HG03520 (cell line): Measurements from ENCODE around the gene RAI1.

Experiments
- ATAC-seq: cut with Tn5 transposase; IDR thresholded peaks from one replicate; pipeline ENCODE4 v1.9.1; 2021; ENCODE audit warnings: mild to moderate bottlenecking, moderate library complexity; ENCODE audit not compliant: unreplicated experiment

Gene RAI1

GRCh38 chr17:17728550-17729251, 47.4 kb downstream of the RAI1 start:
- no peak for ATAC-seq

GRCh38 chr17:17729620-17730249, 48.5 kb downstream of the RAI1 start:
- ATAC-seq: no peak

- ATAC-seq: no peak
Measured at GRCh38 chr17:17730250-17730935, 49.1 kb downstream of the RAI1 start.

GRCh38 chr17:17732444-17732843, 51.2 kb downstream of the RAI1 start:
- no peak for ATAC-seq

- no peak for ATAC-seq
Measured at GRCh38 chr17:17732892-17733670, 51.8 kb downstream of the RAI1 start.

GRCh38 chr17:17736205-17737183, 55.2 kb downstream of the RAI1 start:
- no peak for ATAC-seq

GRCh38 chr17:17737961-17738894, 57.0 kb downstream of the RAI1 start:
- no peak for ATAC-seq

- ATAC-seq: no peak
Measured at GRCh38 chr17:17738901-17739300, 57.6 kb downstream of the RAI1 start.

GRCh38 chr17:17739388-17740066, 58.3 kb downstream of the RAI1 start:
- ATAC-seq: no peak

GRCh38 chr17:17740615-17741348, 59.5 kb downstream of the RAI1 start:
- ATAC-seq: no peak

- no peak for ATAC-seq
Measured at GRCh38 chr17:17741349-17742023, 60.2 kb downstream of the RAI1 start.

- ATAC-seq: no peak
Measured at GRCh38 chr17:17742133-17742621, 60.9 kb downstream of the RAI1 start.

GRCh38 chr17:17742688-17743390, 61.6 kb downstream of the RAI1 start:
- no peak for ATAC-seq

- no peak for ATAC-seq
Measured at GRCh38 chr17:17743391-17744112, 62.3 kb downstream of the RAI1 start.

- no peak for ATAC-seq
Measured at GRCh38 chr17:17744116-17744515, 62.9 kb downstream of the RAI1 start.
